T-helper 1 cell (primary cell): ENCODE measurements around the gene XCL2.
"Not testable (repeated sequence)": the region's sequence is repeated elsewhere in the genome, so short reads cannot be mapped to it uniquely, and the experiment has no call there.

Experiments used
- DNase-seq, 5 donors: peaks; one replicate each; pipeline ENCODE4 v3.0.0-alpha.2; 2012 to 2020

The XCL2 gene

DNA sequence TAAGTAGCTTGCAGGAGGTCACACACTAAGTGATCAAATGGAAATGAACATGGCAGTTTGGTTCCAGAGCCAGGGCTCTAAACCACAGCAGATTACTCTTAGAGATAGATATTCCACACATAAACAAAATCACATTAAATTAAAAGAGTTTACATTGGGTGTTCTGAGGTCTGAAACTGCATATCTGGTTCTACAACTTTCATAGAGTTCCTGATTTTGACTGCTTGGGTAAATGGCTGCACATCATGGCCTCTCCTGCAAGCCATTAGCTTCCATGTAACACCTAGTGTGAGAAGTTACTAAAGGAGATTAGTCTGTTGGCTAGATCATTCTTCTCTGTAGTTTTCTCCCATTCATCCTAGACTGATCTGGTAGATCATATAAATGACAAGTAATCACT, 12.8 kb upstream of the XCL2 start:
- DNase-seq, result no peak

DNA sequence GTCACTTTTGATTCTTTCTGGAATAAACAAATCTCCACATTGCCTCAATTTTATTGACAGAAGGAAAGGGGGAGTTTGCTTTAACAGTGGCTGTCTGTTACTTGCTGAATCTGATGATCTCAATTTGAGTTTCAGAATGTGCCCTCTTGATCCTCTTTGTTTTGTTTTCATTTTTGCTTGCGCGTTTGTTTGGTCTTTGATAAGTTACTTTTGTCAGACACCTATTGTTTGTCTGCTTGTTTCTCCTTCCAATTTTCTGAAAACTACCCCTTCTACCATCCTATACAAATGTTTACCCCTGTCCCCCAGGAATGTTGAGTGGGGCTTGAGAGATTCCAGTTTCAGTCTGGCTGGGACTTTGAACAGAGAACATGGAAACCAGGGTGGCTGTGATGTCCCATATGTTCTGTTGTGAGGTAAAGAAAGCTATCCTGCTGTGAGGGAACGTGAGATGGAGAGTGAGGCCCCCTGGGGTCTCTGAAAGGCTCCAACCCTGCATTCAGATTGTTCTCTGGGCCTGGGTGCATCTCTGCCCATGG, 11.8 kb upstream of the XCL2 start:
- no peak for DNase-seq

DNA sequence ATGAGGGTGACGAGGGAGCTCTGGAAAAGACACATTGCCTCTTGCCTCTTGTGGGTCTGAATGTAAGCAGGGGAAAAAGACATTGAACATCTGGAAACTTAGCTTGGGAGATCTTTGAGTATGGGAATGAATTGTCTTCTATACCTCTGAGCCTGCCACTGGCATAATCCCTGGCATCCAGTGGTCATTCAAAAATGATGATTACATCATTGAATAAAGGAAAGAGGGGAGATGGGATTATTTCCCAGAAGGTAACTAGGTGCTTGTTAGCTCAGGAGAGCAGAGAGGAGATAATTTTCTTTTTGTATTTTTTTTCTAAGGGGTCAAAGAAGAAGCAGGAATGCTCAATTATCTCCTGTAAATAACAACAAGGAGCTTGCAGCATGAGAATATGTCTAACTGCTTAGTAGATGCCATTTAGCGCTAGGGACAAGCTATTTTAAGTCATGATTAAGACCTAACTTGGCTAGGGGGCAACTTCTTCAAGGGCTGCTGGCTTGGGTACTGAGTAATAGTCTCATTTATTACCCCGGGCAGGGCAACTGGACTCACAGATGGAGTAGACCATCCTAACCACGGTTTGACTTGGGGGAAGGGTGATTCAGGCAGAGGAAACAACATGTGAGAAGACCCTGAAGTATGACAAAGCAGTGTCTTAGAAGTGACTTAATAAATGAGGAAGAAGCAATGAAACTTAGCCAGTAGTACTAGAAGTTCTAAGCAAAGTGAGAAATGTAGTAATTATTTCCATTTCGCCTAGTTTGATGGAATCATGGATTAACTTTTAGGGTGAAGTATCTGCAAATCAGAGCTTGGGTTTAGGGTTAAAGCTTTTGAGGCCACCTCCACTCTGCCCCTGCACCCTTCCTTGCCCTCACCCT, 11.0 kb upstream of the XCL2 start:
- DNase-seq, result no peak

DNA sequence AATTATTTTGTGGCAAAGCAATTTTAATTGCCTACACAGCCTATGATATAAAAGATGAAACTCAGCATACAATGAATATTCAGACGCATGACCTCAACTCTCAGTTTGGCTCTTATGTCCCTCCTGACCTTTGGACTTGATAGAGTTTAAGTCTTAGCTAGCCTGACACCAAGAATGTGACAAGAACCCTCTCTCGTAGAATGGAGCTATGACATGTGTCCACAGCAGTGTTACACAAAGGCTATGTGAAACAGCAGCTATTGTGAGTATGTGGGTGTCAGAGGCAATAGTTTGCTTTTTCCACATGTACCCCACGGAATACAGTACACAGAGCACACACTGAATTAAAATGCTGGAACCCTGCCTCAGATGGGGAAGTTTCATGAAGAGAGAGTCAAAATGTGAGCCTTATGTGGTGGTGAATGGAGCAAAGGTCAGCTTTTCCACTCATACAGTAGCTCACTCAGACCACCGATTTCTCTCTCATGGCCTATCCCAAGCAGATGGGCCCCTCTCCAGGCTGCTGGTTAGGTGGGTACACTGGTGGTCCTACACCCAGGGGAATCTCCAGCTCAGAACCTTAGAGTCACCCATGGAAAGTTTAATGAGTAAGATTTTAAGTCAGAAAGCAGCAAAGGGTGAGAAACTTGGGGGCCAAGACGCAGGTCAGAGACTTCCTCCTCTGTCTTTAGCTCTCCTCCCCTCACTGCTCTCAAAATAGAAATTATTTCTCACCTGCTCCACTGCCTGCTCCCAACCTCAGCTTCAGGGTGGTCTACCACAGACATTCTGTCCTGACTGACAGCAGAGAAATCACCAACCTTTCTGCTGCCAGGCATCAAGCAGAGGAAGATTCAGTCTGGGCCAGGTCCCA, 10.1 kb upstream of the XCL2 start:
- DNase-seq, result no peak

DNA sequence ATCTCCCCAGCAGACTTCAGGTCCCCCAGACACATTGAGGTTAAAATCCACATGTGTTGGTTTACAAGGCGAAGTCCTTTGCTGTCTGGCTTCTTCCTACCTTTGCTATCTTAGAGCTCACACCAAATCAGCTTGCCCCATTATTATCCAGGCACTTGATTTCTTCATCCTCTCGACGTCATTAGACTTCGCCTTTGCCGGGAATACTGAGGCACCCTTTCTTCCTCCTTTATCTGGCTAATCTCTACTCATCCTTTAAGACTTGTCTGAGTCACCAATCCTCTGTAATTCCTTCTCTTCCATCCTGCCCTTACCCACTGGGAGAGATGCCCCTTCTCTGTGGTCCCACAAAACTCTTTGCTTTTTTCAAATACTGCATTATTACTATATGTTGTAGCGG, 9.2 kb upstream of the XCL2 start:
- DNase-seq, result no peak

DNA sequence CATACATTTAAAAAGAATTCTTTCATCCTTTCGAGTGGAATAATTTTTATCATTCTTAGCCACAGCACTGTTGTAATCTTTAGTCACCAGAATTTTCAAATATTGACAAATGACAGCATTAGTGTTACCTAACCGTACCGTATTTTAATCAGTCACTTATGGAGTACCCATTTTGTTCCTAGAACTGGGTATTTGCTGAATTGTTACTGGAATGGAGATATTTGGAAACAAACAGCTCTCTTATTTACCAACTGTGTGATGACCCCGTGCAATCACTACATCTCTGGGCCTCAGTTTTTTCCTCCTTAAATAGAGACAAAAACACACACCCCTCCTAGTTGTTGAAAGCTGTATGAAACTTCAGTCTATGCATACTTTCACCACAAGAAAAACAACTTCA, 7.9 kb upstream of the XCL2 start:
- no peak for DNase-seq

DNA sequence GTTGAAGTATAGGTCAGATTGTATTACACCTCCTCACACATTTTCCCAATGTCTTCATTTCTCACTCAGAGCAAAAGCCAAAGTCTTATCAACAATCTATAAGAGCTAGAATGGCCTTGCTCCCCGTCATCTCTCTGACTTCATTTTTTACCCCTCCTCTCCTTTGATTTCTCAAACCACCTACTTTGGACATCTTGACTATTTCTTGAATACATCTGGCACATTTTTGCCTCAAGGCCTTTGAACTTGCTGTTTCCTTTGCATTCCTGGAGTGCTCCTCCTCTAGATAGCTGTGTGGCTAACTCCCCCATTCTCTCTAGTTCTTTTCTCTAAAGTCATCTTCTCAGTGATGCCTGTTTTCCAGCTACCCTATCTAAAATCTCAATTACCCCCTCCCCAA, 7.2 kb upstream of the XCL2 start:
- no peak for DNase-seq

DNA sequence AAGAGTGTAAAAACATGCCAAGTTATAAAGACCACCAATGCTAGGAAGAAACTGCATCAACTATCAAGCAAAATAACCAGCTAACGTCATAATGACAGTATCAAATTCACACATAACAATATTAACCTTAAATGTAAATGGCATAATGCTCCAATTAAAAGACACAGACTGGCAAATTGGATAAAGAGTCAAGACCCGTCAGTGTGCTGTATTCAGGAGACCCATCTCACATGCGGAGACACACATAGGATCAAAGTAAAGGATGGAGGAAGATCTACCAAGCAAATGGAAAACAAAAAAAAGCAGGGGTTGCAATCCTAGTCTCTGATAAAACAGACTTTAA, 2.7 kb upstream of the XCL2 start:
- DNase-seq, result not testable (repeated sequence)

DNA sequence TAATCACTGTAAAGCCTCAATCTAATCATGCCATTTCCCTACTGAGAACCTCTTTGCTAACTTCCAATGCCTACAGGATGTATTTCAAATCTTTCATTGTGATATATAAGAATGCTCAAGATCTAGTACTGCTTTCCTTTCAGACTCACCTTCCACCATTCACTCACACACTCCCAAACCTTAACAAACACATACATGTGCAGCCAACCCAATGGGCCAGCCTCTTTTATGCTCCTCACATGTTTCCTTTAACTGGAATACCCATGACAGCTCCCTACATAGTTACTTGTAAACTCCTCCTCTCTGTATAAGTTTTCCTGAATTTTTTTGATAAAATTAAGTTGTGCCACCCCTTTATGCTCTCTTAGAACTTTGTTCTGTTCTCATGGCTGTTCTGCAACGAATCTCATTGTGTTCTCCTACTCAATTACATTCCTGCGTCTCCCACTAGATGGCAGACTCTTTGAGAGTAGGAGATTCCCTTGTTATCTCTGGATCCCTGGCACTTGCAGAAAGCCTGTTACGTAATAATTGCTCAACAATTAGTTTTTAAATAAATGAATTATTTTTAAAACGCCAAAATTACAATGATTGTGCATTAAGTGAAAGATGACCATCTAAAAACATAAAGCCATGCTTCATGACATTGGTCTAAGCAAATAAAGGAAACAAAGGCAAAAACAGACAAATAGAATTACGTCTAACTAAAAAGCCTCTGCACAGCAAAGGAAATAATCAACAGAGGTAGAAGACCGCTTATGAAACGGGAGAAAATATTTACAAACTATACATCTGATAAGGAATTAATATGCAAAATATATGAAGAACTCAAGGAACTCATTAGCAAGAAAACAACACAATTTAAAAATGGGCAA, 2.1 kb upstream of the XCL2 start:
- not testable (repeated sequence) for DNase-seq

DNA sequence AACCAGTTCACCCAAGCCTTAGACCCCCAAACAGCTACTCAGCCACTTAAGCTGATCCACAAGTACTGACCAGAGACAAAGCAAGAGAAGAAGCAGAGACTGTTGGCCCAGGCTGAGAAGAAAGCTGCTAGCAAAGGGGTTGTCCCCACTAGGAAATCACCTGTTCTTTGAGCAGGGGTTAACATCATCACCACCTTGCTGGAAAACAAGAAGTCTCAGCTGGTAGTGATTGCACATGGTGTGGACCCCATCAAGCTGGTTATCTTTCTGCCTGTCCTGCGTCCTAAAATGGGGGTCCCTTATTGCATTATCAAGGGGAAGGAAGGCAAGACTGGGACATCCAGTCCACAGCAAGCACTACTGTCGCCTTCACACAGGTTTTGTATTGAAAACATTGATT, 819 bp downstream of the XCL2 start:
- DNase-seq, result not testable (repeated sequence)

DNA sequence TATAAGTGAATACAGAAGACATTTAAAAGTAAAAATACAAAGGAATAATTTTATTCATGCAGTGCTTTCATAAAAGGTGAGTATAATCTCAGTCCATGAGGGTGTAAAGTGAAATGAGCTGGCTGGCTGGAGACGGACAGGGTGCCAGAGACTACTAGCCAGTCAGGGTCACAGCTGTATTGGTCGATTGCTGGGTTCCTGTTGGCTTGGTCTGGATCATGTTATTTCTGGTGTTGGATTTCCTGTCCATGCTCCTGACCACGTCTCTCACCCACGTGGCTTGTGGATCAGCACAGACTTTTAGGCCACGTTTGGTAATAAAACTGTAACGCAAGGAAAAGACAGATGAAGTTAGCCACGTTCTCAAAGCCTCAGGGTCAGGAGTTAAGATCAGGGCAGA, 3.0 kb downstream of the XCL2 start:
- DNase-seq, result not testable (repeated sequence)

DNA sequence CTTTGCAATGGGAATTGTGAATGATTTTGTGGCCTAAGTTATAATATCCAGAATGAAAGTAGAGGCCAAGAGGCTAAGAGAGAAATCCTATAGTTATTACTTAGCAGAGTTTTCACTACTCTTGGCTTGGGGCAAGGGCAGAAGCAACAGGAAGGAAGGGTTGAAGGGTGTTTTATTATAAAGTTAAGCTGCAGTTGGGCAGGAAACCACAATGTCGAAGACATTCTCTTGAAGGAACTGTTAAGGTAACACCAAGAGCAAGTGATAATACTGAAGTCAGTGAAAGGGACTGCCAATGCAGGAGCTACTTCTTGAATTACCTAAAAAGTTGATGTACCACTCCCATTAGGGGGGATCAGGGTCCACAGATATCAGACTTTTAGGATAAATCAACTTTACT, 8.3 kb downstream of the XCL2 start:
- peak in 1 of 5 donors; percentile 86 for DNase-seq

DNA sequence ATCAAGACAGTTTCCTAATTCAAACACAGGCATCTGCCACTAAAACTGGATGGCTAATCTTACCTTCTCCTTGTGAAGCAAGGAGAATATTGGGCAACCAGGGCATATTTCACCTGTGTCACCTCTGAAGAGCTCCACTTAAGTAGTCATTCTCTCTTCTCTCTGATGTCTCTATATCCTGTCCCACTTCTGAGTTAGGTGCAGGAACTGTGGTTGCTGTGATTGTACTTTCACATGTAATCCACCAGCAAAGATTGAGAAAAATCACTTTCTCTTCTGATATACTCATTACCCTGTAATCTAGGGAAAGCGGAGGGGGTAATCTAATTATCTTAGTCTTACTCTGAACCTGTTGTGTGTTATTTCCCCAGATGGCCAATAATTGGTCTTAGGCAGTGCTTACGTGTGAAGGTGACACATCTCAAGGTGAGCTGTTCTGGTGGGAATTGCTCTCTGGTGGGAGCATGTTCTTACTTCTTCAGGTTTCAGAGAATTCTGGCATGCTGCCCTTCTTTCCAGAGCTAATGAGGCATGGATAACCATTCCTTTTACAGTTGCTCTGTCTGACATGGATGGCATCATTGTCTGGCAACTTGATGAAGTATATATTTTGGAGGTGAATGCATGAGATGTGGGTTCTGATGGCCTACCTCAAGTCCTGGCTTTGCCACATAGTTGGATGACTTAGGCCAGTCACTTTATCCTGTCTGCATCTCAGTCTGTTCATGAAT, 12.0 kb downstream of the XCL2 start:
- peak in 1 of 5 donors; percentile 66 for DNase-seq

DNA sequence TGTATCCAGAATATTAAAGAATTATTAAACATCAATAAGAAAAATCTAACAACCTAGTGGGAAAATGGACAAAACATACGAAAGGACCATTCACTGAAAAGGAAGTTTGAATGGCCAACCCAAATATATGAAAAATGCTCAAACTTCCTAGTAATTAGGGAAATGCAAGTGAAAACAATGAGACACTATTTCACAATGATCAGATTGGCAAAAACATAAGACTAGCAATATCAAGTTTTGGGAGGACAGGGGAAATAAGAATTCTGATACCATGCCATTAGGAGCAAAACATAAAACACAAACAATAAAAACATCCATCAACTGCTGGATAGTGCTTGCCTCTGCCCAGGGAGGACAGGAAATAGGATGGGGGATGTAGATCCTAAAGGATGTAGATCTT, 14.3 kb downstream of the XCL2 start:
- no peak for DNase-seq

DNA sequence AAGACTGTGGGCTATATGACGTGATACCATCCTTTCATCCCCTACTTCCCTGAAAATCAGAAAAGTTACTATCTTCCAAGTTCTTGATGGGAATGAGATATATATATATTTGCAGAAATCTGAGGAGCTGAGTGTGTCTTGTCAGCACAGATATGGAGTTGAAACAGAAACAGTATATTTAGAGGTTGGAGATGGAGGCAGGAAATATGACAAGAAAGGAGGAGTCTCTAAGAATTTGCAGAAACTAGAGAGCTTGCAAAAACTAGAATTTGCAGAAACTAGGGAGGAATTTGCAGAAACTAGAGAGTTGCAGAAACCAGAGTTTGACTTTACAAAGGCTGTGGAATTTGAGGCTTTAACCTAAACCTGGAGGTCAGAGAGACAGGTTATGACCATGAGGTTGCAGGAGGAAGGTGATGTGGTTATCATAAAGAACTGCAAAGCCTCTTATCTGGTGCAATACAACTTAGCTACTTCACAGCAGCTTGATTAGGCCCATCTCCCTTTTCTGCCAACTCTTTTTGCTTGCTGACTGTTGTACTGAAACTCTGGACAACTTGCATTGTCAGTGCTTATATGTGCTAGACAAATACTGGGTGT, 22.3 kb downstream of the XCL2 start:
- DNase-seq, result peak in 1 of 5 donors; percentile 82

DNA sequence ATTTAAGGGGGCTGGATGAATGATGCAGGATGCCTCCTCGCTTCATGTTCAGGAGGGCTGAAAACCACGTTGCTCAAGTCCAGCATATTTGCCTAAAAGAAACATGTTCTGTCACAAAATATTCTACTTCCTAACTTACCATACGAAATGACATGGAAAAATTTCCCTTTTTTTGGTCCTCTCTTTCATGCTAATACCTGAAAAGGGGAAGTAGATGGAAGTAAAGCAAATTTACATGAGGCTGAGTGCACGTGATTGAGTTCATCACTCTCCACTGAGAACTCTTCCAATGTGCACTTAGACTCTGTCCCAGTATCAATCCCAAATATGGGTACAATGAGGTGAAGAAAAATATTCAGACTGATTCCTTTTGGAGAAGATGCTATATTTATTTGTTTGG, 23.0 kb downstream of the XCL2 start:
- no peak for DNase-seq

DNA sequence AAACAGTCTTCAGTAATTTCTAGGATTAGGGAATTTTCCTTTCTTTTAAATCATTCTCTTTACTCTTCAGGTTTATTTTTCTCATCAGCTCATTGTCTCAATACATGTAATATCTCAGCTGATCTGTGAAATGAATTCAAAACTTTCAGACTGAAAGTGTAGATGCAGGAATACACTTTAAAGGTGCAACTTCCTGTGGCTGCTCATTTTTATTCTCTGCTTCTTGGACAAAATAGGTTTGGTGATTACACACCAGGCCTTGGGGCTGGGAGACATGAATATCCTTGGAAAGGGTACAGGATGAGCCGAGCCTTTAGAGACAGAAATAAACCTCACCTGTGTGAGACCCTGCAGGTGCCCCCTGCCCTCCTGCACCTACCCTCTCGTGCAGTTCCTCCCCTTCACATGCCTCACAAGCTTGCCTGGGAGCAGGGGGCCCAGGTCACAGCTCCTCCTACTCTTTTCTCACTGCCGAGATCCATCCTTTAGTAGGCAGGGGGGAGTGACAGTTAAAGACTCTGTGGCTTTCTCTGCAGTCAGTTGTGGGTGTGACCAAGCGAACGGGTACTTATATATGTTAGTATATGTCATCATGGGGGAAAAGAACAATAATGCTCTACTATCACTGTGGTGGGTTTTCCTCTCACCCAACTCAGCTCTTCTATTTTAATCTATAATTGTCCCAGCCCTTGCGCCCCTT, 23.6 kb downstream of the XCL2 start:
- peak in 1 of 5 donors; percentile 84 for DNase-seq

DNA sequence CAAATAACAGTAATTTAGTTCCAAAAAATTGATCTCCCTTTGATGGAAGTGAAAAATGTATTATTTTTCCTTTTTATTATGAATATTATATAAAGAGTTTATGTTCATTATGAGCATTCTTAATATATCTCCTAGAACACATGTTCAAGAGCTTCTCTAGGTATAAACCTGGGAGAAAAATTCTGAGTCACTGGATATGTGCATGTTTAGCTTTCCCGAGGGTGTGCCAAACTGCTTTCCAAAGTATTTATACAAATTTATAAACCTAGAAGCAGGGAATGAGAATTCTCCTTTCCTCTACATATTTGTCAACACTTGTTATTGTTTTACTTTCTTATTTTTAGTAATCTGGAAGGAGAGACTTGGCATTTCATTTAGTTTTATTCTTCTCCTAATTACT, 25.0 kb downstream of the XCL2 start:
- no peak for DNase-seq

DNA sequence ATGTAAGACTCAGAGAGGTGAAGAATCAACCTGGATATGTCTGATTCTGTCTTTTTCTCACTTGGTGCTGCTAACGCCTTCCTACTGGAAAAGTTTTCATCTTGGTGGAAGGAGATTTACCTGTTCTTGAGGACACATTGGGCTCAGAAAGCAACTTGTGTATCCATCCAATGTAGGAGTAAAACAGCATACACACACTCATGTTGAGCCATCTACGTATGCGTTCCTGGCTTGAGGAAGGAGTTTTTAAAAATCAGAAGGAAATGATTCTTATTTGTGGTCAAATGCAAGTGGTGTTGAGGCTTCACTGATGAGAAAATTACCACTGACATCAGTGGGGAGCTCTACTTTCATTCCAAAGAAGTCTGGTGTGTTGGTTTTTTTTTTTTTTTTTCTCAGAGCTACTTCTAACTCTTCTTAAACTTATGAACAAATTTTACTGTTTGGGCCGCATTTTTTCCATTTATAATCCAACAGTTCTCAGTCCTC, 25.6 kb downstream of the XCL2 start:
- peak in 1 of 5 donors; percentile 46 for DNase-seq

DNA sequence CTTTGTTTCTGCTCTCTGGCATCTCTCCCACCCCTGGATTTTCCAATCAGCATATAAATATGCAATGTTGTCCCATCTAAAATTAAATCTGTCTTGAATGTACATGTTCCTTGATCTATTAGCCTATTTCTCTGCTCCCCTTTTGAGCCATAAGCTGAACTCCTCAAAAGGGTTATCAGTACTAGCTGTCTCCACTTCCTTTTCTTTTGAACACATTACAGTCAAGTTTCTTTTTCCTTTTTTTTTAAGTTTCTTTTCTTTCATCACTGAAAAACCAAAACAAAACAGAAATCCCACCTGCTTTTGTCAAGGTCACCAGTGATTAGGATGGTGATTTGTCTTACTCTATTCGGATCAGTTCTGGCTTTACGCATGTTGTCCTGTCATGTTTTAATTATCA, 29.3 kb downstream of the XCL2 start:
- peak in 1 of 5 donors; percentile 14 for DNase-seq
